WTC11 (cell line): Measurements from ENCODE around the gene MAGOH.

Experiments
- CDX4 ChIP-seq: fragments of 250-450 bp; sonication (Bioruptor Pico); IDR thresholded peaks from 2 replicates; pipeline ENCODE4 v1.9.0; 2021; ENCODE audit warnings: moderate library complexity, mild to moderate bottlenecking, inconsistent platforms, borderline replicate concordance
- CREM ChIP-seq: sonication (generic); formaldehyde crosslinking; IDR thresholded peaks from 2 replicates; pipeline ENCODE4 v1.8.1; 2022; ENCODE audit warnings: mild to moderate bottlenecking, missing genetic modification reagents, moderate library complexity
- NFE2L1 ChIP-seq: sonication (generic); formaldehyde crosslinking; IDR thresholded peaks from 2 replicates; pipeline ENCODE4 v1.8.1; 2023; ENCODE audit warnings: missing genetic modification reagents
- NFYB ChIP-seq: sonication (generic); formaldehyde crosslinking; conservative IDR thresholded peaks from 2 replicates; pipeline ENCODE4 v1.8.0; 2022; ENCODE audit warnings: low read depth, missing genetic modification reagents
- NR2C2 ChIP-seq: sonication (generic); formaldehyde crosslinking; IDR thresholded peaks from 2 replicates; pipeline ENCODE4 v1.8.0; 2022; ENCODE audit warnings: mild to moderate bottlenecking, missing genetic modification reagents
- SMAD3 ChIP-seq: sonication (generic); formaldehyde crosslinking; IDR thresholded peaks from 2 replicates; pipeline ENCODE4 v1.8.0; 2022; ENCODE audit warnings: missing genetic modification reagents, mild to moderate bottlenecking, borderline replicate concordance
- TEAD4 ChIP-seq: sonication (generic); formaldehyde crosslinking; IDR thresholded peaks from 2 replicates; pipeline ENCODE4 v1.8.0; 2022; ENCODE audit warnings: mild to moderate bottlenecking, missing genetic modification reagents
- TF ChIP-seq, protein P1 (sequence below): fragments of 200-600 bp; IDR thresholded peaks from 2 replicates; pipeline ENCODE4 v1.8.0; 2022; ENCODE audit warnings: antibody characterized with exemption
- TF ChIP-seq, protein P2 (sequence below): sonication (generic); formaldehyde crosslinking; IDR thresholded peaks from 2 replicates; pipeline ENCODE4 v1.8.1; 2022; ENCODE audit warnings: mild to moderate bottlenecking, moderate library complexity, missing genetic modification reagents
- TF ChIP-seq, protein P3 (sequence below): sonication (generic); formaldehyde crosslinking; IDR thresholded peaks from 2 replicates; pipeline ENCODE4 v1.8.1; 2023; ENCODE audit warnings: mild to moderate bottlenecking, missing genetic modification reagents, moderate library complexity
- TF ChIP-seq, protein P4 (sequence below): sonication (generic); formaldehyde crosslinking; conservative IDR thresholded peaks from 2 replicates; pipeline ENCODE4 v1.8.1; 2023; ENCODE audit warnings: mild to moderate bottlenecking, low read depth, missing genetic modification reagents, moderate library complexity
- TF ChIP-seq, protein P5 (sequence below): sonication (generic); formaldehyde crosslinking; IDR thresholded peaks from 2 replicates; pipeline ENCODE4 v1.8.1; 2023; ENCODE audit warnings: mild to moderate bottlenecking, missing genetic modification reagents
- TF ChIP-seq, protein P6 (sequence below): sonication (generic); formaldehyde crosslinking; IDR thresholded peaks from 2 replicates; pipeline ENCODE4 v1.8.0; 2022; ENCODE audit warnings: mild to moderate bottlenecking, missing genetic modification reagents

GRCh38 chr1:53276153-53276901 is 38.0 kb upstream of the MAGOH start:
- TF ChIP-seq, protein P1, sequence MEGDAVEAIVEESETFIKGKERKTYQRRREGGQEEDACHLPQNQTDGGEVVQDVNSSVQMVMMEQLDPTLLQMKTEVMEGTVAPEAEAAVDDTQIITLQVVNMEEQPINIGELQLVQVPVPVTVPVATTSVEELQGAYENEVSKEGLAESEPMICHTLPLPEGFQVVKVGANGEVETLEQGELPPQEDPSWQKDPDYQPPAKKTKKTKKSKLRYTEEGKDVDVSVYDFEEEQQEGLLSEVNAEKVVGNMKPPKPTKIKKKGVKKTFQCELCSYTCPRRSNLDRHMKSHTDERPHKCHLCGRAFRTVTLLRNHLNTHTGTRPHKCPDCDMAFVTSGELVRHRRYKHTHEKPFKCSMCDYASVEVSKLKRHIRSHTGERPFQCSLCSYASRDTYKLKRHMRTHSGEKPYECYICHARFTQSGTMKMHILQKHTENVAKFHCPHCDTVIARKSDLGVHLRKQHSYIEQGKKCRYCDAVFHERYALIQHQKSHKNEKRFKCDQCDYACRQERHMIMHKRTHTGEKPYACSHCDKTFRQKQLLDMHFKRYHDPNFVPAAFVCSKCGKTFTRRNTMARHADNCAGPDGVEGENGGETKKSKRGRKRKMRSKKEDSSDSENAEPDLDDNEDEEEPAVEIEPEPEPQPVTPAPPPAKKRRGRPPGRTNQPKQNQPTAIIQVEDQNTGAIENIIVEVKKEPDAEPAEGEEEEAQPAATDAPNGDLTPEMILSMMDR: no peak
- TF ChIP-seq NFYB (CRISPR knock-in tag) (no peak), CREM (CRISPR knock-in tag) (no peak), CDX4 (CRISPR knock-in tag) (no peak), NFE2L1 (CRISPR knock-in tag) (no peak), NR2C2 (CRISPR knock-in tag) (no peak), SMAD3 (no peak), TEAD4 (no peak)
- TF ChIP-seq, protein P2, sequence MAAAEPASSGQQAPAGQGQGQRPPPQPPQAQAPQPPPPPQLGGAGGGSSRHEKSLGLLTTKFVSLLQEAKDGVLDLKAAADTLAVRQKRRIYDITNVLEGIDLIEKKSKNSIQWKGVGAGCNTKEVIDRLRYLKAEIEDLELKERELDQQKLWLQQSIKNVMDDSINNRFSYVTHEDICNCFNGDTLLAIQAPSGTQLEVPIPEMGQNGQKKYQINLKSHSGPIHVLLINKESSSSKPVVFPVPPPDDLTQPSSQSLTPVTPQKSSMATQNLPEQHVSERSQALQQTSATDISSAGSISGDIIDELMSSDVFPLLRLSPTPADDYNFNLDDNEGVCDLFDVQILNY (CRISPR knock-in tag): no peak
- TF ChIP-seq, protein P3, sequence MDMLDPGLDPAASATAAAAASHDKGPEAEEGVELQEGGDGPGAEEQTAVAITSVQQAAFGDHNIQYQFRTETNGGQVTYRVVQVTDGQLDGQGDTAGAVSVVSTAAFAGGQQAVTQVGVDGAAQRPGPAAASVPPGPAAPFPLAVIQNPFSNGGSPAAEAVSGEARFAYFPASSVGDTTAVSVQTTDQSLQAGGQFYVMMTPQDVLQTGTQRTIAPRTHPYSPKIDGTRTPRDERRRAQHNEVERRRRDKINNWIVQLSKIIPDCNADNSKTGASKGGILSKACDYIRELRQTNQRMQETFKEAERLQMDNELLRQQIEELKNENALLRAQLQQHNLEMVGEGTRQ: no peak
- TF ChIP-seq, protein P4, sequence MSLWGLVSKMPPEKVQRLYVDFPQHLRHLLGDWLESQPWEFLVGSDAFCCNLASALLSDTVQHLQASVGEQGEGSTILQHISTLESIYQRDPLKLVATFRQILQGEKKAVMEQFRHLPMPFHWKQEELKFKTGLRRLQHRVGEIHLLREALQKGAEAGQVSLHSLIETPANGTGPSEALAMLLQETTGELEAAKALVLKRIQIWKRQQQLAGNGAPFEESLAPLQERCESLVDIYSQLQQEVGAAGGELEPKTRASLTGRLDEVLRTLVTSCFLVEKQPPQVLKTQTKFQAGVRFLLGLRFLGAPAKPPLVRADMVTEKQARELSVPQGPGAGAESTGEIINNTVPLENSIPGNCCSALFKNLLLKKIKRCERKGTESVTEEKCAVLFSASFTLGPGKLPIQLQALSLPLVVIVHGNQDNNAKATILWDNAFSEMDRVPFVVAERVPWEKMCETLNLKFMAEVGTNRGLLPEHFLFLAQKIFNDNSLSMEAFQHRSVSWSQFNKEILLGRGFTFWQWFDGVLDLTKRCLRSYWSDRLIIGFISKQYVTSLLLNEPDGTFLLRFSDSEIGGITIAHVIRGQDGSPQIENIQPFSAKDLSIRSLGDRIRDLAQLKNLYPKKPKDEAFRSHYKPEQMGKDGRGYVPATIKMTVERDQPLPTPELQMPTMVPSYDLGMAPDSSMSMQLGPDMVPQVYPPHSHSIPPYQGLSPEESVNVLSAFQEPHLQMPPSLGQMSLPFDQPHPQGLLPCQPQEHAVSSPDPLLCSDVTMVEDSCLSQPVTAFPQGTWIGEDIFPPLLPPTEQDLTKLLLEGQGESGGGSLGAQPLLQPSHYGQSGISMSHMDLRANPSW (CRISPR knock-in tag): no peak
- TF ChIP-seq, protein P5, sequence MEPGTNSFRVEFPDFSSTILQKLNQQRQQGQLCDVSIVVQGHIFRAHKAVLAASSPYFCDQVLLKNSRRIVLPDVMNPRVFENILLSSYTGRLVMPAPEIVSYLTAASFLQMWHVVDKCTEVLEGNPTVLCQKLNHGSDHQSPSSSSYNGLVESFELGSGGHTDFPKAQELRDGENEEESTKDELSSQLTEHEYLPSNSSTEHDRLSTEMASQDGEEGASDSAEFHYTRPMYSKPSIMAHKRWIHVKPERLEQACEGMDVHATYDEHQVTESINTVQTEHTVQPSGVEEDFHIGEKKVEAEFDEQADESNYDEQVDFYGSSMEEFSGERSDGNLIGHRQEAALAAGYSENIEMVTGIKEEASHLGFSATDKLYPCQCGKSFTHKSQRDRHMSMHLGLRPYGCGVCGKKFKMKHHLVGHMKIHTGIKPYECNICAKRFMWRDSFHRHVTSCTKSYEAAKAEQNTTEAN (CRISPR knock-in tag): no peak
- TF ChIP-seq, protein P6, sequence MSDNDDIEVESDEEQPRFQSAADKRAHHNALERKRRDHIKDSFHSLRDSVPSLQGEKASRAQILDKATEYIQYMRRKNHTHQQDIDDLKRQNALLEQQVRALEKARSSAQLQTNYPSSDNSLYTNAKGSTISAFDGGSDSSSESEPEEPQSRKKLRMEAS (CRISPR knock-in tag): no peak
